ENCODE measurements around the gene PKD2. TPM values are rescaled to one million over a fixed set of nuclear protein-coding genes. Genes with fewer than 3 reads are reported as not detected.

PKD2 gene
- total RNA-seq, 1 experiment from 2014 or later: 12.9 TPM

GRCh38 chr4:88028946-88029345, 21.5 kb downstream of the PKD2 start:
- H3K27ac ChIP-seq (ENCODE audit: low read length): no peak overlapping the region
- no TSS peak for BruUV-seq (replicated peaks)

GRCh38 chr4:88029556-88029955, 22.1 kb downstream of the PKD2 start:
- H3K27me3 ChIP-seq (ENCODE audit: low read length): no peaks in the 10 kb centered on the region
- intact Hi-C loops (cut with micrococcal nuclease): no loop called here
- no peak overlapping the region for H3K27ac ChIP-seq (ENCODE audit: low read length)

More at GRCh38 chr4:88028946-88029345, 21.5 kb downstream of the PKD2 start:
- CTCF ChIA-PET: no interaction called here
- TF ChIP-seq EZH2 (IDR thresholded peaks at IDR 0.05; ENCODE audit: low read length, unreplicated experiment): no peak
- TF ChIP-seq EZH2phosphoT487 (IDR thresholded peaks at IDR 0.05; ENCODE audit: borderline replicate concordance, low read length): no peak
- TF ChIP-seq CTCF (conservative IDR thresholded peaks at IDR 0.05; ENCODE audit: low read depth, low read length): no peak
- H3K79me2 ChIP-seq (ENCODE audit: low read length): no peaks in the 10 kb centered on the region
- 0 out of 2 replicates have a peak, but pooled peaks cover 6% of the 10 kb centered on the region for H3K9me3 ChIP-seq (ENCODE audit: low read length)
- intact Hi-C loops (cut with micrococcal nuclease): no loop called here
- H3K36me3 ChIP-seq (ENCODE audit: low read depth, low read length): peaks cover 6% of the 10 kb centered on the region; the same call in 1 of the 2 replicates
- no peaks in the 10 kb centered on the region for H4K20me1 ChIP-seq (ENCODE audit: low read length)
- peaks cover 8% of the 10 kb centered on the region; the same call in 1 of the 2 replicates for H3K4me1 ChIP-seq (ENCODE audit: insufficient read depth, low read length)
- H3K27me3 ChIP-seq (ENCODE audit: low read length): no peaks in the 10 kb centered on the region
- no peaks in the 10 kb centered on the region for H3K9me2 ChIP-seq (replicated peaks; ENCODE audit: low read length)
- ATAC-seq (no peak), DNase-seq (no peak)
- H3K4me2 ChIP-seq (ENCODE audit: low read length): no peak overlapping the region
- no peak overlapping the region for H3K4me3 ChIP-seq (ENCODE audit: low read length)
- POLR2A ChIA-PET (ENCODE audit: unreplicated experiment): no interaction called here
- no peak overlapping the region for H2AFZ ChIP-seq (ENCODE audit: low read length)
- H3K9ac ChIP-seq (ENCODE audit: low read length): no peak overlapping the region
- no peaks in the 10 kb centered on the region for H3F3A ChIP-seq (ENCODE audit: low read length, unreplicated experiment)

More at GRCh38 chr4:88029556-88029955, 22.1 kb downstream of the PKD2 start:
- H3K4me1 ChIP-seq (ENCODE audit: insufficient read depth, low read length): peaks cover 8% of the 10 kb centered on the region; the same call in 1 of the 2 replicates
- TF ChIP-seq EZH2 (IDR thresholded peaks at IDR 0.05; ENCODE audit: low read length, unreplicated experiment) (no peak), CTCF (conservative IDR thresholded peaks at IDR 0.05; ENCODE audit: low read depth, low read length) (no peak), EZH2phosphoT487 (IDR thresholded peaks at IDR 0.05; ENCODE audit: borderline replicate concordance, low read length) (no peak)
- no peak overlapping the region for H3K4me2 ChIP-seq (ENCODE audit: low read length)
- CTCF ChIA-PET: no interaction called here
- POLR2A ChIA-PET (ENCODE audit: unreplicated experiment): no interaction called here
- no peaks in the 10 kb centered on the region for H3F3A ChIP-seq (ENCODE audit: low read length, unreplicated experiment)
- H3K9me2 ChIP-seq (replicated peaks; ENCODE audit: low read length): no peaks in the 10 kb centered on the region
- no peak for ATAC-seq
- H3K9me3 ChIP-seq (ENCODE audit: low read length): 0 out of 2 replicates have a peak, but pooled peaks cover 6% of the 10 kb centered on the region
- no peaks in the 10 kb centered on the region for H4K20me1 ChIP-seq (ENCODE audit: low read length)
- no peak overlapping the region for H2AFZ ChIP-seq (ENCODE audit: low read length)
- H3K4me3 ChIP-seq (ENCODE audit: low read length): no peak overlapping the region
- H3K79me2 ChIP-seq (ENCODE audit: low read length): no peaks in the 10 kb centered on the region
- H3K36me3 ChIP-seq (ENCODE audit: low read depth, low read length): peaks cover 6% of the 10 kb centered on the region; the same call in 1 of the 2 replicates
- no peak for DNase-seq
- no TSS peak for BruUV-seq (replicated peaks)
- H3K9ac ChIP-seq (ENCODE audit: low read length): no peak overlapping the region
